Ishikawa (cell line): ENCODE measurements around the gene PCED1A.

Experiments
- CEBPB ChIP-seq: IDR thresholded peaks from 2 replicates; pipeline ENCODE4 v1.6.1; 2012
- CREB1 ChIP-seq: IDR thresholded peaks from 2 replicates; pipeline ENCODE4 v1.6.1; 2012; ENCODE audit warnings: low read depth
- EGR1 ChIP-seq: IDR thresholded peaks from 2 replicates; pipeline ENCODE4 v1.6.1; 2012
- EP300 ChIP-seq: IDR thresholded peaks from 2 replicates; pipeline ENCODE4 v1.6.1; 2012; ENCODE audit warnings: borderline replicate concordance
- FOXM1 ChIP-seq: IDR thresholded peaks from 2 replicates; pipeline ENCODE4 v1.6.1; 2012; ENCODE audit warnings: low read depth, borderline replicate concordance
- MAX ChIP-seq: IDR thresholded peaks from 2 replicates; pipeline ENCODE4 v1.6.1; 2012
- NFIC ChIP-seq: IDR thresholded peaks from 2 replicates; pipeline ENCODE4 v1.6.1; 2012
- RAD21 ChIP-seq: IDR thresholded peaks from 2 replicates; pipeline ENCODE4 v1.6.1; 2012; ENCODE audit warnings: low read depth
- REST ChIP-seq: IDR thresholded peaks from 2 replicates; pipeline ENCODE4 v1.6.1; 2012; ENCODE audit warnings: low read depth, mild to moderate bottlenecking
- TAF1 ChIP-seq: IDR thresholded peaks from 2 replicates; pipeline ENCODE4 v1.6.1; 2012; ENCODE audit warnings: low read depth, mild to moderate bottlenecking
- TCF12 ChIP-seq: IDR thresholded peaks from 2 replicates; pipeline ENCODE4 v1.6.1; 2012; ENCODE audit warnings: low read depth
- TEAD4 ChIP-seq: IDR thresholded peaks from 2 replicates; pipeline ENCODE4 v1.6.1; 2012
- USF1 ChIP-seq: IDR thresholded peaks from 2 replicates; pipeline ENCODE4 v1.6.1; 2012
- YY1 ChIP-seq: IDR thresholded peaks from 2 replicates; pipeline ENCODE4 v1.6.1; 2012; ENCODE audit warnings: low read depth
- ZBTB7A ChIP-seq: IDR thresholded peaks from 2 replicates; pipeline ENCODE4 v1.6.1; 2012; ENCODE audit warnings: low read depth

Gene PCED1A

GRCh38 chr20:2858591-2858990, 18.1 kb upstream of the PCED1A start:
- TF ChIP-seq TCF12 (no peak), USF1 (no peak), FOXM1 (no peak), RAD21 (no peak), TEAD4 (no peak), MAX (no peak), TAF1 (no peak), NFIC (no peak), EGR1 (no peak), ZBTB7A (no peak), REST (no peak), CEBPB (no peak), YY1 (no peak), EP300 (no peak)

GRCh38 chr20:2851086-2851485, 10.6 kb upstream of the PCED1A start:
- TF ChIP-seq CEBPB (no peak), TCF12 (no peak)

DNA sequence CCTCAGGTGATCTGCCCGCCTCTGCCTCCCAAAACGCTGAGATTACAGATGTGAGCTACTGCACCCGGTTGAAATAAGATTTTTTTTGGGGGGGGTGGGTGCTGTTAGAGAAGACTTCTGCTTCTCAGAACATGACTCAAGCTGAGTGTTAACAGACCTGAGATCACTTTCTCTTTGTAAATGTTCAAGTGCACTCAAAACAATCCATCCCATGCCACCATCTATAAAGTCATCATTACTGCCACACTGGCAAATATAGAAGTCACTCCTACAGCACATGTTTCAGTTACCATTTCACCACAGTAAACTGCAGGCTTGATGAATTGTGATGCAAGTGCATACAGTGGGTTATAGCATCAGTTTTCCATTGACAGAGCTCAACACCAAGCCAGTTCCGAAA, 9.1 kb upstream of the PCED1A start:
- TF ChIP-seq CEBPB (no peak), FOXM1 (no peak), ZBTB7A (no peak), RAD21 (no peak), EGR1 (no peak), YY1 (no peak), TCF12 (no peak), TEAD4 (no peak), REST (no peak), EP300 (no peak), USF1 (no peak), NFIC (no peak), CREB1 (no peak), MAX (no peak), TAF1 (no peak)

GRCh38 chr20:2847802-2848201, 7.3 kb upstream of the PCED1A start:
- no peak for TF ChIP-seq NFIC
- no peak for TF ChIP-seq EGR1
- no peak for TF ChIP-seq CEBPB
- no peak for TF ChIP-seq RAD21
- no peak for TF ChIP-seq MAX
- no peak for TF ChIP-seq TEAD4
- no peak for TF ChIP-seq FOXM1
- no peak for TF ChIP-seq TCF12
- TF ChIP-seq TAF1 = no peak
- no peak for TF ChIP-seq REST
- TF ChIP-seq ZBTB7A = no peak
- no peak for TF ChIP-seq EP300
- no peak for TF ChIP-seq CREB1
- no peak for TF ChIP-seq YY1
- TF ChIP-seq USF1 = no peak
